Transverse colon (tissue), 4 donors: ENCODE data around the gene CTSC. TPM values are rescaled to one million over a fixed set of nuclear protein-coding genes. Genes with fewer than 3 reads are reported as not detected.

Experiments used
- DNase-seq: peaks from one replicate; pipeline ENCODE4 v3.0.0-alpha.2; 2019
- H3K27ac ChIP-seq, 4 donors: fragments of 200-600 bp; sonication (generic); 2 replicates each; pipeline ENCODE4 v1.5.1; 2016 to 2018; ENCODE audit warnings: inconsistent platforms in 4 of 4
- H3K27me3 ChIP-seq: fragments of 200-600 bp; sonication (generic); 2 replicates; pipeline ENCODE4 v1.5.1; 2017; ENCODE audit warnings: inconsistent platforms
- H3K36me3 ChIP-seq, 4 donors: fragments of 200-600 bp; sonication (generic); 2 replicates each; pipeline ENCODE4 v1.5.1; 2017 to 2019; ENCODE audit warnings: inconsistent platforms in 4 of 4
- H3K4me1 ChIP-seq, 4 donors: fragments of 200-600 bp; sonication (generic); 2 replicates each; pipeline ENCODE4 v1.5.1; 2017 to 2020; ENCODE audit warnings: inconsistent platforms in 4 of 4
- H3K4me3 ChIP-seq, 4 donors: fragments of 200-600 bp; sonication (generic); 1 replicate in 1 of 4; 2 replicates in 3 of 4; pipeline versions ENCODE4 v1.5.1 to v1.6.1; 2017 to 2019; ENCODE audit warnings: inconsistent platforms in 4 of 4
- H3K9me3 ChIP-seq, 2 donors: fragments of 200-600 bp; sonication (generic); 2 replicates each; pipeline ENCODE4 v1.5.1; 2017 to 2019; ENCODE audit warnings: inconsistent platforms in 2 of 2
- CTCF ChIP-seq, 5 experiments: fragments of 200-600 bp in 3 of 5; fragments of 450-650 bp in 2 of 5; sonication (generic) in 3 of 5; IDR thresholded peaks; 1 replicate in 2 of 5; 2 replicates in 3 of 5; pipeline ENCODE4 v1.5.1; 2016 to 2017; ENCODE audit warnings: antibody characterized with exemption in 5 of 5, inconsistent platforms in 3 of 5, mild to moderate bottlenecking in 2 of 5, moderate library complexity in 1 of 5
- EP300 ChIP-seq: sonication (generic); formaldehyde crosslinking; IDR thresholded peaks from one replicate; pipeline ENCODE4 v1.6.1; 2017; ENCODE audit warnings: antibody characterized with exemption, low read depth
- POLR2A ChIP-seq: fragments of 450-650 bp; IDR thresholded peaks from one replicate; pipeline ENCODE4 v1.6.1; 2016; ENCODE audit warnings: antibody characterized with exemption, mild to moderate bottlenecking, moderate library complexity
- POLR2AphosphoS5 ChIP-seq, 3 donors: sonication (generic); formaldehyde crosslinking; IDR thresholded peaks; one replicate each; pipeline ENCODE4 v1.6.1; 2016; ENCODE audit warnings: antibody characterized with exemption in 3 of 3
- whole genome bisulfite sequencing, 2 donors: methylation state at CpG; one replicate each; pipeline ENCODE4 v1.1.5; 2018; ENCODE audit warnings: low coverage in 1 of 2; 5-methylcytosine and 5-hydroxymethylcytosine counted together
- in situ Hi-C, 4 donors: fragments of 200-750 bp; cut with MboI; loops; one replicate each; pipeline versions ENCODE4 v1.15.0 to v1.15.1; 2017; ENCODE audit warnings: low sequenced_read_pairs in 3 of 4, low pct_ligation_motif_present in 1 of 4, low pct_unique_long_range_greater_than_20kb in 1 of 4
- intact Hi-C: fragments of 100-400 bp; cut with DNase I; formaldehyde crosslinking; loops from one replicate; pipeline ENCODE4 v1.15.1; 2023; ENCODE audit warnings: low total_unique reads
- total RNA-seq, 4 donors: library from RNA; depleted of rRNA; stranded (reverse); fragments of >200 nt; gene quantifications; one replicate each; pipeline ENCODE4 v1.1.0, GENCODE V29; 2016

The CTSC gene
- total RNA-seq, 4 donors from 2014 or later, result 49.0 to 141 (median 75.2) TPM

DNA sequence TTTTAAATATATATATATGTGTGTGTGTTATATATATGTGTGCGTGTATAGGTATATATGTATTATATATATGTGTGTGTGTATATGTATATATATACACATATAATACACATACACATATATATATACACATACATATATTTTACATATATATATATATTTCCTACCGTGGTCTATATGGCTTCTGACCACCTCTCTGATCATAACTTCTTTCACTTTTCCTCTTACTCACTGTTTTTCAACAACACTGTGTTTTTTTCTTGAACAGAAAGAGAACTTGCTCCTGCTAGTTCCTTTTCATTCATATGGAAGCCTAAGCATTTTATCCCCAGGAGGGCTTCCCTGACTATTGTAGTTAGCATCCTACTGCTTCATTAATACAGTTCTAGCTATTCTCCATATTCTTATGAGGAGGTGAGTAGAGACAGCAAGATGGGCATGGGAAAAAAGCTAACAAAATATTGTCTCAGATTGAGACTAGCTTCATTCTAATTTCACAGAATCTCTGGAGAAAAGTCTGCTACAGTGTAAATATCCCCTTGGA, 38.5 kb upstream of the CTSC start:
- H3K4me3 ChIP-seq, result no peak overlapping the region
- in situ Hi-C loops (no loop called here), intact Hi-C loops (no loop called here)
- no peak overlapping the region for H3K27ac ChIP-seq
- no peak for TF ChIP-seq POLR2A
- no peak for TF ChIP-seq CTCF (IDR thresholded peaks at IDR 0.05)
- no peak for TF ChIP-seq POLR2AphosphoS5 (IDR thresholded peaks at IDR 0.05)
- no peak for TF ChIP-seq EP300
- no peaks in the 10 kb centered on the region for H3K4me1 ChIP-seq
- H3K36me3 ChIP-seq, result no peaks in the 10 kb centered on the region
- H3K9me3 ChIP-seq, result no peaks in the 10 kb centered on the region
- no peaks in the 10 kb centered on the region for H3K27me3 ChIP-seq
- WGBS, 2 donors, result 72 to 78% methylated on average over 2 of the region's 2 CpGs
- no peak for DNase-seq

GRCh38 chr11:88370782-88371181, 33.2 kb upstream of the CTSC start:
- no peaks in the 10 kb centered on the region for H3K4me1 ChIP-seq
- no peaks in the 10 kb centered on the region for H3K36me3 ChIP-seq
- intact Hi-C loops, result no loop called here
- WGBS, 2 donors, result 76 to 90% methylated on average over 2 of the region's 2 CpGs
- DNase-seq, result no peak
- H3K27ac ChIP-seq, result no peak overlapping the region
- no peaks in the 10 kb centered on the region for H3K27me3 ChIP-seq
- no peaks in the 10 kb centered on the region for H3K9me3 ChIP-seq
- TF ChIP-seq POLR2A (no peak), EP300 (no peak)
- in situ Hi-C loops, result loop anchor here in 1 of 4 donors (25.0 kb wide), 1 partner anchor 358 kb away; no protein-coding TSS in a partner anchor
- H3K4me3 ChIP-seq, result no peak overlapping the region

DNA sequence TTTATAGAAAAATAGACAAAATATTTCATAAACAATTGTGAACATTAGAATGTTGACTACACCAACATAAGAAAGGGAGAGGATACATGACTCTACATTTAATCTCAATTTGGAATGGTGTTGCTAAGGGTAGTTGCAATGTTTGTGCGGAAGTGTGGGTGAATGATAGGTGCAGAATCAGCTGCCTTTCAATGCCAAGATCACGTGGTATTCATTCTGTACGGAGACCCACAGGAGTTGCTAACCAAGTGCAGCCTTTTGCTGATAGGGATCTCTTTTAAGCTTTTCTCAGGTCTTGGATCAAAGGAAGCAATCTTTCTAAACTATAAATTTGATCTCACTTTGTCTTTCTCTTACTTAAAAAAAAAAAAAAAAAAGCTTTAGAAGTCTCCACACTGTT, 29.8 kb upstream of the CTSC start:
- no peaks in the 10 kb centered on the region for H3K4me1 ChIP-seq
- in situ Hi-C loops, result loop anchor here in 1 of 4 donors (25.0 kb wide), 1 partner anchor 355 kb away; no protein-coding TSS in a partner anchor
- no peak for DNase-seq

GRCh38 chr11:88363648-88364065, 26.1 kb upstream of the CTSC start:
- intact Hi-C loops (no loop called here), in situ Hi-C loops (loop anchor here in 1 of 4 donors (25.0 kb wide), 1 partner anchor 351 kb away; no protein-coding TSS in a partner anchor)
- WGBS, 2 donors, result 83 to 93% methylated on average over 2 of the region's 2 CpGs
- no peak for DNase-seq
- H3K27me3 ChIP-seq, result no peaks in the 10 kb centered on the region
- TF ChIP-seq EP300, result no peak
- TF ChIP-seq POLR2AphosphoS5 (IDR thresholded peaks at IDR 0.05), result no peak
- TF ChIP-seq CTCF (IDR thresholded peaks at IDR 0.05), result no peak
- TF ChIP-seq POLR2A, result no peak
- no peak overlapping the region for H3K4me3 ChIP-seq
- H3K27ac ChIP-seq, result no peak overlapping the region
- H3K9me3 ChIP-seq, result no peaks in the 10 kb centered on the region
- peaks cover 0 to 3% (median 0%) of the 10 kb centered on the region in 4 donors for H3K4me1 ChIP-seq
- H3K36me3 ChIP-seq, result no peaks in the 10 kb centered on the region

More for the DNA sequence above, 29.8 kb upstream of the CTSC start:
- Histone ChIP-seq H3K27ac (no peak overlapping the region), H3K9me3 (no peaks in the 10 kb centered on the region), H3K27me3 (no peaks in the 10 kb centered on the region), H3K36me3 (no peaks in the 10 kb centered on the region), H3K4me3 (no peak overlapping the region)
- 79 to 90% methylated on average over 3 of the region's 3 CpGs for WGBS, 2 donors
- intact Hi-C loops, result no loop called here
- TF ChIP-seq POLR2A, result no peak

- no peaks in the 10 kb centered on the region for H3K9me3 ChIP-seq
- H3K4me1 ChIP-seq, result peaks cover 0 to 3% (median 0%) of the 10 kb centered on the region in 4 donors
- H3K4me3 ChIP-seq, result no peak overlapping the region
- in situ Hi-C loops, result loop anchor here in 1 of 4 donors (25.0 kb wide), 1 partner anchor 351 kb away; no protein-coding TSS in a partner anchor
- 44 to 50% methylated on average over 1 of the region's 1 CpG for WGBS, 2 donors
- TF ChIP-seq CTCF (IDR thresholded peaks at IDR 0.05) (no peak), EP300 (no peak), POLR2AphosphoS5 (IDR thresholded peaks at IDR 0.05) (no peak), POLR2A (no peak)
- H3K27ac ChIP-seq, result no peak overlapping the region
- no peak for DNase-seq
- H3K27me3 ChIP-seq, result no peaks in the 10 kb centered on the region
- intact Hi-C loops, result no loop called here
- H3K36me3 ChIP-seq, result no peaks in the 10 kb centered on the region
Observed at GRCh38 chr11:88363004-88363403, 25.5 kb upstream of the CTSC start.
